Hematopoietic multipotent progenitor cell treated with erythropoietin and hydrocortisone succinate and interleukin-3 and kit ligand, for 8 days (in vitro differentiated cells): ENCODE measurements around the gene PRDX5.
"Not testable (repeated sequence)": the region's sequence is repeated elsewhere in the genome, so short reads cannot be mapped to it uniquely, and the experiment has no call there.

Experiments
- DNase-seq: peaks from one replicate; pipeline ENCODE4 v3.0.0-alpha.2; 2015

PRDX5 gene

GRCh38 chr11:64306563-64306875 lies 11.4 kb upstream of the PRDX5 start:
- DNase-seq: no peak

GRCh38 chr11:64306876-64307622 lies 10.9 kb upstream of the PRDX5 start:
- DNase-seq: no peak

- not testable (repeated sequence) for DNase-seq
These were observed 10.1 kb upstream of the PRDX5 start for GRCh38 chr11:64307795-64308194.

DNA sequence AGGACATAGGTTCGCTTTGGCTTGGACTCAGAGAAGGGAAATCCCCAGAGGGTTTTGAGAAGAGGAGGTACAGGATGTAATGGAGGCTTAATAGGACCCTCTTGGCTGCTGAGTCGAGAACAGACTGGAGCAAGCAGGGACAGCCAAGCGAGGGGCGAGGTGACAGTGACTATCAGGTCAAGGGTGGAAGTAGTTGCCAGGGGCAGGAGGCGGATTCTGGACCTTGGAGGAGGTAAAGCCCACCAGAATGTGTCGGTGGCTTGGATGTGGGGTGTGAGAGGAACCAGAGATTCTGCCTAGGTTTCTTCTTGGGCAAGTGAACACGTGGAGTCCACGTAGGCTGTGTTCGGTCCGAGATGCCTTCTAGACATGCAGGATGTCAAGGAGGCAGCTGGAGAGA lies 5.0 kb upstream of the PRDX5 start:
- DNase-seq: no peak

GRCh38 chr11:64313491-64314145 lies 4.3 kb upstream of the PRDX5 start:
- DNase-seq: no peak

DNA sequence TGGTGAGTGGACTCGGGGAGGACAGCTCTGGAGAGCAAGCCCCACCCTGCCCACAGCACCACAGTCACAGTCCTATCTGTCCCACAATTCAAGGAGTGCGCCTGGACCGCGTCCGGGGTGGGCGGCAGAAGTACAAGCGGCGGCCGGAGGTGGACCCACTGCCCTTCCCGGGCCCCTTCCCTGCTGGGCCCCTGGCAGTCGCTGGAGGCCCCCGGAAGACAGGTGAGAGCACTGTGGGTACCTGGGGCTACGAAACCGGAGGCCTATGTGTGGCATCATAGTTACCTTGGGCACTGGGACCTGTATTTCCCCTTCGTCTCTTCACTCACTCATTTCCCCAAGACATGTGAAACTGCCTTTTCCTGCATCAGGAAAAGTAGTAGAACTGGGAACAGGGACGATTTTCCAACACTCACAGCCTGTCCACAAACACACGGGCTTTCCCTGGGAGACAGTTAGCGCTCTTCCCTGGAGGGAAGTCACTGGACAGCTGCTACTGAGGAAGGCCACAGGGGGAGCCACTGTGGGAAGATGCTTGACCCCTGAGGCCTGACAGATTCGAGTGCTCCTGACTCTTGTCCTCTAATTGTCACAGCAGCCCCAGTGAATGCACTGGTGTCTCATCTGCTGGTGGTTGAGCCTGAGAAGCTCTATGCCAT lies 3.6 kb upstream of the PRDX5 start:
- no peak for DNase-seq

GRCh38 chr11:64314805-64315561 lies 2.9 kb upstream of the PRDX5 start:
- no peak for DNase-seq

DNA sequence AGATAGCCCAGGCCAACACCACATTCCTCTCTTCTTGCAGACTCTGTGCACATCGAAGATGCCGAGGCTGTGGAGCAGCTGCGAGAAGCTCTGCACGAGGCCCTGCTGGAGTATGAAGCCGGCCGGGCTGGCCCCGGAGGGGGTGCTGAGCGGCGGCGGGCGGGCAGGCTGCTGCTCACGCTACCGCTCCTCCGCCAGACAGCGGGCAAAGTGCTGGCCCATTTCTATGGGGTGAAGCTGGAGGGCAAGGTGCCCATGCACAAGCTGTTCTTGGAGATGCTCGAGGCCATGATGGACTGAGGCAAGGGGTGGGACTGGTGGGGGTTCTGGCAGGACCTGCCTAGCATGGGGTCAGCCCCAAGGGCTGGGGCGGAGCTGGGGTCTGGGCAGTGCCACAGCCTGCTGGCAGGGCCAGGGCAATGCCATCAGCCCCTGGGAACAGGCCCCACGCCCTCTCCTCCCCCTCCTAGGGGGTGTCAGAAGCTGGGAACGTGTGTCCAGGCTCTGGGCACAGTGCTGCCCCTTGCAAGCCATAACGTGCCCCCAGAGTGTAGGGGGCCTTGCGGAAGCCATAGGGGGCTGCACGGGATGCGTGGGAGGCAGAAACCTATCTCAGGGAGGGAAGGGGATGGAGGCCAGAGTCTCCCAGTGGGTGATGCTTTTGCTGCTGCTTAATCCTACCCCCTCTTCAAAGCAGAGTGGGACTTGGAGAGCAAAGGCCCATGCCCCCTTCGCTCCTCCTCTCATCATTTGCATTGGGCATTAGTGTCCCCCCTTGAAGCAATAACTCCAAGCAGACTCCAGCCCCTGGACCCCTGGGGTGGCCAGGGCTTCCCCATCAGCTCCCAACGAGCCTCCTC lies 2.0 kb upstream of the PRDX5 start:
- DNase-seq: not testable (repeated sequence)

- DNase-seq: peak; percentile 39
These were observed 1.1 kb upstream of the PRDX5 start for GRCh38 chr11:64316672-64317324.

- peak; percentile 99 for DNase-seq
These were observed 478 bp upstream of the PRDX5 start, which contains the start of gene TRMT112 for GRCh38 chr11:64317325-64317960. TSS of gene TRMT112 (minus strand) at chr11:64317559. CDS start at chr11:64317526, 33 bp downstream.

GRCh38 chr11:64318766-64319761 lies 1.1 kb downstream of the PRDX5 start:
- DNase-seq: no peak

- no peak for DNase-seq
These were observed 2.6 kb downstream of the PRDX5 start for GRCh38 chr11:64320556-64320955.

GRCh38 chr11:64321026-64321425 lies 3.1 kb downstream of the PRDX5 start:
- no peak for DNase-seq

DNA sequence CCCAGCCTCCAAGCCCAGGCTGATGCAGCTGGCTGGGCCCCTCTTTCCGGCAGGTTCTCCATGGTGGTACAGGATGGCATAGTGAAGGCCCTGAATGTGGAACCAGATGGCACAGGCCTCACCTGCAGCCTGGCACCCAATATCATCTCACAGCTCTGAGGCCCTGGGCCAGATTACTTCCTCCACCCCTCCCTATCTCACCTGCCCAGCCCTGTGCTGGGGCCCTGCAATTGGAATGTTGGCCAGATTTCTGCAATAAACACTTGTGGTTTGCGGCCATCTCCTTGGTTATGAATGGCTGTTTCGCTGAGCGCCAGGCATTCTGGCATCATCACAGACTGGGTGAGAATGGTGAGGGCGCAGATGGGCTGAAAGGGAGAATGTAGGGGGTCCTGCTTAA lies 3.6 kb downstream of the PRDX5 start:
- no peak for DNase-seq

DNA sequence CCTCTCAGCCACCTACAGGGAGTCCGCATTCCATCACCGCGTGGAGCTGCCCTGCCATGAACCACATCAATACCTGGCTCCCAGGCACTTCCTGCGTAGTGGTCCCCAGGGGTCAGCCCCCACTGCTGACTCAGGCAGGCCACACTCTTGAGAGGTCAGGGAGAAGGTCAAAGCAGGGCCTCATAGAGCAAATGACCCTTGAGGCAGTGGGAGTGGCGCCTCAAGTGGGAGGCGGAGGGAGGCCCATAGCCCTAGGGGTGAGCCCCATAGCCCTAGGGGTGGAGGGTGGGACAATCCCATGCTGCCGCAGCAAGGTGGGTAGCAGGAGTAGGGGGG lies 5.0 kb downstream of the PRDX5 start:
- DNase-seq: no peak

- no peak for DNase-seq
These were observed 5.5 kb downstream of the PRDX5 start for GRCh38 chr11:64323373-64323772.

GRCh38 chr11:64323984-64324383 lies 6.1 kb downstream of the PRDX5 start:
- not testable (repeated sequence) for DNase-seq

DNA sequence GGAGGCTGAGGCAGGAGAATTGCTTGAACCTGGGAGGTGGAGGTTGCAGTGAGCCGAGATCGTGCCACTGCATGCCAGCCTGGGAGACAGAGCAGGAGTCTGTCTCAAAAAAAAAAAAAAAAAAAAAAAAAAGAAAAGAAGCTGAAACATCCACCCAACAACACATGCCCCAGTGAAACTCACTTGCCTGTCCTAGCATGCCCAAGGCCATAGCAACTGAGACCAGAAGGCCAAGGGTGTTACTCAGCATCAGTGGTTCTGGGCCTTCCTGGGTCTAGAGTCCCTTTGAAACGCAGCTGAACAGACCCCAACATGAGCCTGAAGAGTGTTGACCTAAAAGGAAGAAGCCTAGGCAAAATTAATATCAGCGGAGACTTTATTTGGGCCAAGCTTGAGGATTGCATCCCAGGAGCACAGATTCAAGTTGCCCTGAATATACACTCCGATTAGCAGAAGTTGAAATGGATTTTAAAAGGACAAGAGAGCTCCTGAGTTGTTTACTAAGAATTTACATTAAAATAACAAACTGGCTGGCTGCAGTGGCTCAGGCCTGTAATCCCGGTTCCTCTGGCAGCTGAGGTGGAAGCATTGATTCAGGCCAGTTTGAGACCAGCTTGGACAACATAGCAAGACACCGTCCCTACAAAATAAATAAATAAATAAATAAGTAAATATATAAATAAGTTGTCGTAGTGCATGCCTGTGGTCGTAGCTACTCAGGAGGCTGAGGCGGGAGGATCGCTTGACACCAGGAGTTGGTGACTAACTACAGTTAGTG lies 7.0 kb downstream of the PRDX5 start:
- no peak for DNase-seq

GRCh38 chr11:64327375-64327774 lies 9.5 kb downstream of the PRDX5 start:
- no peak for DNase-seq
